ENCODE data around the gene BRD3.

- TF ChIP-seq CTCF (IDR thresholded peaks at IDR 0.05; ENCODE audit: insufficient read depth, low read depth, low read length) (no peak), EZH2 (IDR thresholded peaks at IDR 0.05; ENCODE audit: insufficient read depth, low read length) (no peak)
These were observed 42.8 kb downstream of the BRD3 start, which contains the start of gene BRD3OS for GRCh38 chr9:134024828-134025605.

Data from astrocyte (in vitro differentiated cells and primary cell).